ENCODE results near the gene MYEOV.

The MYEOV gene

DNA sequence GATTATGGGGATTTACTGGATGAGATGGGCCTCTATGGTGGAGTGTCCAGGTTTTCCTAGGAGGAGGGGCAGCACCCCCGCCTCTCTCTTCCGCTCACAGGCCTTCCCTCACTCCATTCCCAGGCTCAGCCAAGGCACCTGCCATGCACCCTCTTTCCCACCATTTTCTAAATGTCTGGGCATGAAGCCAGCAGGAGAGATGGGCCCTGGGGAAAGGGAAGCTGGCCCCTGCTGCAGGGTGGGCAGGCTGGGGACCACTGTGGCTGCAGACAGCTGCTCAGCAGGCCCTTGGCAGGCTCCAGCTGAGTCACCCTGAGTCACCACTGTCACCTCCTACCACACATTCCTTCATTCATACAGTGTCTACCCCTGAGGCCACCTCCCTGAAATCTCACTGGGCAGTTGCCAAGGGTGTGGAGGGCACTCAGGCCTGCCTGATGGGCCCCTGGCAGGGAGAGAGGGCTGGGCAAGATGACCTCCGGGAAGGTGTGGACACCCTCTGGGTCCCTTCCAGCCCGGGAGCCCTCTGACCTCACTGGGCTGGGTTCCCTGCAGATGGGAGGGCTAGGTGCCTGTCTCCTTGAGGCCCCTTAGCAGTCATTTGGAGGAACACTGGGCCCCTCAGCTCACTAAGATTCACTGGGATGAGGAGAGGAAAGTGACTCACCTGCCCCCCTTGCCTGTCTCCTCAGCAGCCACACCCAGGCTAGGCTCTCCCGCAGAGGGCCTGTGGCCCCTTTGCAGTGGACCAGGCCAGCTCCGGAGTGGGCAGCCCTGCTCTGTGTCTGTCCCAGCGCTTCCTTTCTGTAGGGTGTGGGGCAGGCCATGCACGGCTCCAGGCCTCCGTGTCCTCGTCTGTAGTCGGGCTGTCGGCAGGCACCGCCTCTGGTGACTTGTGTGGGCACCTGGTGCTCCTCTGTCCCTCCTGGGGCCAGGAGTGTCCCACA, 7.8 kb downstream of the MYEOV start:
- DNase-seq (ENCODE audit: low read depth), result no peak

- DNase-seq (ENCODE audit: low read depth), result no peak
Measured at GRCh38 chr11:69302447-69303020, 8.6 kb downstream of the MYEOV start.

- no peak for DNase-seq (ENCODE audit: low read depth)
Measured at GRCh38 chr11:69303427-69303826, 9.5 kb downstream of the MYEOV start.

DNA sequence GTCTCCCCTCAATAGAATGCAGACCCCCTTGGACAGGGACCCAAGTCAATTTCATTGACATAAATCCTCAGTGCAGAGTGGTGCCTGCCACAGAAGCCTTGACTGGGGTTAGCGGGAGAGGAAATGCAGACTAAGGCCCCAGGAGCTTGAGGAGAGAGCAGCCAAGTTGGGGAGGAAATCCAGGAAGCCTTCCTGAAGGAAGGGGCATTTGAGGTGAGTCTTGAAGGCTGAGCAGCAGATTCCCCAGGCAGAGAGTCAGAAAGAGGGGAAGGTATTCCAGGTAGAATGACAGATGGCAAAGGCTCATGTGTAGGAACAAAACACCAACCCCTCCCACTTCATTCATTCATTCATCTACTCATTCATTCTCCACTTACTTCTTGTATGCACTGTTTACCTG, 10.3 kb downstream of the MYEOV start:
- DNase-seq (ENCODE audit: low read depth), result no peak

DNA sequence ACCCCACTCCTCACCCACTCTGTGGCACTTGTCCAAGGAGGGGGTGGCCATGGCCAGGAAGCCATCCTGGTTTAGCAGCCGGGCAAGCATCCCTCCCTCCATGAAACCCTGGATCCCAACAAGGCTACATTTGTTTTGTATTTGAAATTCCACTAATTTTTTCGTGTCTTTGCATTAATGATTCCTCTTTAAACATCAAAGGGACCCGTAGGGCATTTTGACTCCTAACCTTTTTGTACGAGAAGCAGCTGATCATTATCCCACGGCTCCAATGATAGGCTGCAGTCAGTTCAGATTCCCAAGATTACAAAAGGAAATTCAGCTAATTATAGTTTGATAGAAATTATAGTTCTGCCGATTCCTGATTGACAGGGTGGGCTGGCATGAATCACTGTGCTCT, 10.7 kb downstream of the MYEOV start:
- no peak for DNase-seq (ENCODE audit: low read depth)

- DNase-seq (ENCODE audit: low read depth), result no peak
Measured at GRCh38 chr11:69305885-69306540, 12.1 kb downstream of the MYEOV start.

GRCh38 chr11:69306821-69307220, 12.9 kb downstream of the MYEOV start:
- no peak for DNase-seq (ENCODE audit: low read depth)

DNA sequence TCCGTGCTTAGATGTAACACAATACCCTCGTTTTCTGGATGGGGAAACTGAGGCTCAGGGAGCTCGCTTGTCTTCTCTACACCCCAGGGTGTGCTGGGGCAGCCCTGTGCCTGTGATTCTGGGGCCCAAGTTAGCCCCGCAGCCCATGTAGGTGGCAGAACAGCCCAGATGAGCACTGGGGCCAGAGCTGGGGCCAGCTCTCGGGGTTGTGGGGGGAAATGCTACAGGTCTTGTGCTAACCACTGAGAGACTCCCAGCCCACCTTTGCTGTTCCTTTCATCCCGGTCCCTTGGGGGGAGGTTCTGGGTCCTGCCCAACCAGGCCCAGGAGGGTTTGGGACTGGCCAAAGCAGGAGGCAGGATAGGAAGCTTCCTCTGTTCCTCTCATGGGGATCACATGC, 13.5 kb downstream of the MYEOV start:
- DNase-seq (ENCODE audit: low read depth), result no peak

GRCh38 chr11:69307871-69308431, 14.0 kb downstream of the MYEOV start:
- no peak for DNase-seq (ENCODE audit: low read depth)

- DNase-seq (ENCODE audit: low read depth), result no peak
Measured at GRCh38 chr11:69308491-69308911, 14.5 kb downstream of the MYEOV start.

- no peak for DNase-seq (ENCODE audit: low read depth)
Measured at GRCh38 chr11:69308936-69309615, 15.1 kb downstream of the MYEOV start.

- DNase-seq (ENCODE audit: low read depth), result no peak
Measured at GRCh38 chr11:69309631-69310280, 15.8 kb downstream of the MYEOV start.

DNA sequence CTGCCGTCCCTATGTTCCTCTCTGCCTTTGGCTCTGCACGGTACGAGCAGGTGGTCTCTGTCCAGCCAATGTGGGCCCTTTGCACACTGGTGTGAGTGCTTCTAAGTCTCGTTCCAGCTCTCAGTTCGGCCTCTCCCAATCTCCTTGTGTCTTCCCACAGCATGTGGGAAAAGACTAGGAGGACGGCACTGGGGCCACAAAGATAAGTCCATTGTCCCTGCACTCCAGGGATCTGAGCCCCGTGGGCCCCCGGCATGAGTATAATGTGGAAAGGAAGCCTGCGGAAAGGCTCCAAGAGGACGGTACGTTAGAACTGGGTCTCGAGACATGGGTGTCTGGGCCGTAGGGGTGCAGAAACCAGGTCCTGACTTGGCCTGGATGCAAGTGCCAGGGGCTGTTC, 16.4 kb downstream of the MYEOV start:
- no peak for DNase-seq (ENCODE audit: low read depth)

DNA sequence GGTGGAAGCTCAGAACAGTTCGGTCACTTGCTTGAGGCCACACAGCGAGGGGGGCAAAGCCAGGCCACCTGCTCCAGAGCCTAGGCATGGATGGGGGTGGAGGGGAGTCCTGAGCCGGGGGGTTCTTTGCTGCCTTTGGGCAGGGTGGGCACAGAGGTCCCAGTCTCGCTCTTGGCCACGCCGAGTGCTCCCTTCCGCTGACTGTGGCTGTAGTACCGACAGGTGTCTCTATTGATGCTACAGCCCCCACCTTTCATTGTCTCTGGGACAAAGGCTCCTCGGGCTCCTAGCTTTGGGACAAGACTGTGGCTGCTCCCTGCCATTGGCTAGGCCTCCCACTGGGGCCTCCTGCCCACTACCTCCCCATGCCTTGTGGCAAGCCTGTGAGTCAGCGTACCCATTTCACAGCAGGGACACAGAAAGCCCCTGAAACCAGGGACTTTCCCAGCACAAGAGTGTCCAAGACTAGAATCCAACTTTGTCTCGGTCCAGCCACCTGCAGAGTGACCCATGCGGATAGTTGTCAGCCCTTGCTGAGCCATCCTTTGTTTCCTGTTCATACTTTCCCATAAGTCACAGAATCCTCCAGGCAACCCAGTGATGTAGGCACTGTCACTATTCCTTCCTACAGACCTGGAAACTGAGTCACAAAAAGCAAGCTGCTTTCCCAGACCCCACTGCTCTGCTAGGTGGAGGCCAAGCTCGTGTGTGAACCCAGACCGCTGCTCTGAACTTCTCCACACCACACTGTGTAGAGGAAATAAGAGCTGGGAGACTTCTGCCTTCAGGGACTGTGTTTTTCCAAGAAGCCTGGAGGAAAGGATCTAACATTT, 17.2 kb downstream of the MYEOV start:
- DNase-seq (ENCODE audit: low read depth), result no peak

DNA sequence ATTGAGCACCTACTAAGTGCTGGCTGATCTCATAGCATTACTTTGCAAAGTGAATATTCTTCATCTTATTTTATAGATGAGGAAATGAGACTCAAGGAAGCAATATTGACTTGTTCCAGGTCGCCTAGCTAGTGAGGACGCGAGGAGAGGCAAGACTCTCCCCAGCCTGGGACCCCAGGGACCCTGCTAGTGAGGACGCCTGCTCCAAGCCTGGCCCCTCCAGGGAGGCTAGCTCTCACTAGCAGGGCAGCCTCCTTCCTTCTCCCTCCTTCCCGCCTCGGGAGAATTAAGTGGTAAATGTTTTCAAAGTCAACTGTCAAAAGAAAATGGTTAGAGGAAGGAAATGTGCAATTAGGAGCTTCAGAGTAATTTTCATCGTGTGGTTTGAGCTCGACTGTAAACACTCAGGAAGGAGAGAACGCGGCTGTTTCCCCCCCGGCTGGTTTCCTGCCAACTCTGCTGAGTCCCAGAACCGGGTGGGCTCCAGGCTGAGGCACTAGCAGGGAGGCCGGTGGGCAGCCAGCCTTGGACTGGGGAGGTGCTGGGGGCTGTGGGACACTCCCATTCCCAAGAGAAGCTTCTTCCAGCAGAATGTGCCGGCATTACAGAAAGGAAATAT, 17.9 kb downstream of the MYEOV start:
- DNase-seq (ENCODE audit: low read depth), result no peak

- no peak for DNase-seq (ENCODE audit: low read depth)
Measured at GRCh38 chr11:69312453-69313404, 18.8 kb downstream of the MYEOV start.

DNA sequence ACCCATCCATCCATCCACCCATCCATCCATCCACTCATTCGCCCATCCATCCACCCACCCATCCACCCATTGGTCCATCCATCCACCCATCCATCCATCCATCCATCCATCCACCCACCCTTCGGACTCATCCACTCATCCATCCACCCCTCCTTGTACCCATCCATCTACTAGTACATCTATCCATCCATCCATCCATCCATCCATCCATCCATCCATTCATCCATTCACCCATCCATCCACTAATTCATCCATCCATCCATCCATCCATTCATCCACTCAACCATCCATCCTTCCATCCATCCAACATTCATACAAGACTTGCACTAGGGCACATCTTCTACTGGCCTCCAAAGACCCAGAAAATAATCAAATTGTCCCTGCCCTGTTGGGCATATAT, 20.0 kb downstream of the MYEOV start:
- no peak for DNase-seq (ENCODE audit: low read depth)

GRCh38 chr11:69314555-69314954, 20.6 kb downstream of the MYEOV start:
- DNase-seq (ENCODE audit: low read depth), result no peak

DNA sequence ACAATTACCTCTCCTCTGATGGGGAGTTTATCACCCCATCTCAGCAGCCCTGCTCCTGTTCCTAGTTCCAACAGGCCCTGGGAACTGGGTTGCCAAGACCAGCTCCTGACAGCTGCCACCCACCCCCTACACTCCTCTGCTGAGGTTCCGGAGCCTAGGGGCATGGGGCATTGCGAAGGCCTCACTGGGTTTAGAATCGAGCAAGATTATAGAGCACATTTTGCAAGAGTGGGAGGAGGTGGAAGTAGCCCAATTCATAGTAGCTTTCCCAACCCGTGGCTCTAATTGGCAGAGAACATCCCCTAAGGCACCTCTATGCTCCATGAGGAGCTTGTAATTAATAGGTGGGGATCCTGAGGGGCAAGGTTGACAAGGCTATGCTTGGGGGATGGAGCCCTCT, 23.0 kb downstream of the MYEOV start:
- no peak for DNase-seq (ENCODE audit: low read depth)

Data from T follicular helper cell (primary cell).